GM19395 (cell line): ENCODE measurements around the gene AUTS2.
"Not testable (repeated sequence)": the region's sequence is repeated elsewhere in the genome, so short reads cannot be mapped to it uniquely, and the experiment has no call there.

ENCODE experiments used
- ATAC-seq: cut with Tn5 transposase; IDR thresholded peaks from one replicate; pipeline ENCODE4 v1.9.1; 2021; ENCODE audit warnings: mild to moderate bottlenecking, moderate library complexity; ENCODE audit not compliant: unreplicated experiment

AUTS2 gene

GRCh38 chr7:69780379-69780778 lies 182.1 kb downstream of the AUTS2 start:
- ATAC-seq, result no peak

- ATAC-seq, result no peak
Observed at GRCh38 chr7:69781412-69781846, 183.2 kb downstream of the AUTS2 start.

- no peak for ATAC-seq
Observed at GRCh38 chr7:69782917-69783684, 184.8 kb downstream of the AUTS2 start.

GRCh38 chr7:69786130-69786529 lies 187.9 kb downstream of the AUTS2 start:
- not testable (repeated sequence) for ATAC-seq

- no peak for ATAC-seq
Observed at GRCh38 chr7:69786730-69787395, 188.6 kb downstream of the AUTS2 start.

GRCh38 chr7:69787736-69788431 lies 189.6 kb downstream of the AUTS2 start:
- ATAC-seq, result no peak

GRCh38 chr7:69789563-69789962 lies 191.3 kb downstream of the AUTS2 start:
- ATAC-seq, result no peak

GRCh38 chr7:69790977-69791724 lies 192.9 kb downstream of the AUTS2 start:
- no peak for ATAC-seq

- ATAC-seq, result no peak
Observed at GRCh38 chr7:69791739-69792138, 193.5 kb downstream of the AUTS2 start.

- ATAC-seq, result no peak
Observed at GRCh38 chr7:69795932-69796331, 197.7 kb downstream of the AUTS2 start.

- ATAC-seq, result no peak
Observed at GRCh38 chr7:69796416-69796815, 198.1 kb downstream of the AUTS2 start.

GRCh38 chr7:69799048-69799697 lies 200.9 kb downstream of the AUTS2 start:
- ATAC-seq, result no peak

- no peak for ATAC-seq
Observed at GRCh38 chr7:69799990-69800389, 201.7 kb downstream of the AUTS2 start.

- ATAC-seq, result no peak
Observed at GRCh38 chr7:69800495-69800894, 202.2 kb downstream of the AUTS2 start.

- no peak for ATAC-seq
Observed at GRCh38 chr7:69801729-69802682, 203.7 kb downstream of the AUTS2 start.

- peak; percentile 93 for ATAC-seq
Observed at GRCh38 chr7:69803699-69804516, 205.6 kb downstream of the AUTS2 start.

- ATAC-seq, result no peak
Observed at GRCh38 chr7:69804962-69805361, 206.7 kb downstream of the AUTS2 start.

GRCh38 chr7:69808391-69808790 lies 210.1 kb downstream of the AUTS2 start:
- ATAC-seq, result no peak
